Breast epithelium (tissue), 3 donors: ENCODE results near the gene HSD17B10.

Experiments used
- POLR2A ChIP-seq: fragments of 450-650 bp; IDR thresholded peaks from one replicate; pipeline ENCODE4 v1.6.1; 2016; ENCODE audit warnings: antibody characterized with exemption, mild to moderate bottlenecking, moderate library complexity
- POLR2AphosphoS5 ChIP-seq, 3 donors: sonication (generic); formaldehyde crosslinking; IDR thresholded peaks; one replicate each; pipeline ENCODE4 v1.6.1; 2017; ENCODE audit warnings: antibody characterized with exemption in 3 of 3
- TF ChIP-seq, protein P1 (sequence below), 3 donors: fragments of 450-650 bp; IDR thresholded peaks; one replicate each; pipeline ENCODE4 v1.5.1; 2016 to 2017; ENCODE audit warnings: antibody characterized with exemption in 3 of 3, mild to moderate bottlenecking in 3 of 3, moderate library complexity in 3 of 3

DNA sequence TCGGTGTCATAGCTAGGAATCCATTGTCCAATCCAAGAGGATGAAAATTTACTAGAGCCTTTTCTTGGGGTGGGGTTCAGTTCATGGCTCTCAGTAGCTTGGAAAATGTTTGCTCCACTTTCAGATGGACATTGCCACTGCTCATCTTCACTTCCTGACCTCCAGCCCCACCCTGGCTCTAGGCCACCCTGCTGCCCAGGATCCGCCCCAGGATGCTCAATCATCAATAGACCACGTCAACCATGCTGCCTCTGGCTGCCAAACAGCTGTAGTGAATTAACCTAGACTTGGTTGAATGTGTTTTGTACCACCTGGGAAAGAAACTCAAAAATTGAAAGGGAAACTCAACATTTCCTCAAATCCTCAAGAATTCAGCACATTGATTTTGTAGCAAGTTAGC, 37.2 kb upstream of the HSD17B10 start:
- TF ChIP-seq POLR2A: no peak
- TF ChIP-seq, protein P1, sequence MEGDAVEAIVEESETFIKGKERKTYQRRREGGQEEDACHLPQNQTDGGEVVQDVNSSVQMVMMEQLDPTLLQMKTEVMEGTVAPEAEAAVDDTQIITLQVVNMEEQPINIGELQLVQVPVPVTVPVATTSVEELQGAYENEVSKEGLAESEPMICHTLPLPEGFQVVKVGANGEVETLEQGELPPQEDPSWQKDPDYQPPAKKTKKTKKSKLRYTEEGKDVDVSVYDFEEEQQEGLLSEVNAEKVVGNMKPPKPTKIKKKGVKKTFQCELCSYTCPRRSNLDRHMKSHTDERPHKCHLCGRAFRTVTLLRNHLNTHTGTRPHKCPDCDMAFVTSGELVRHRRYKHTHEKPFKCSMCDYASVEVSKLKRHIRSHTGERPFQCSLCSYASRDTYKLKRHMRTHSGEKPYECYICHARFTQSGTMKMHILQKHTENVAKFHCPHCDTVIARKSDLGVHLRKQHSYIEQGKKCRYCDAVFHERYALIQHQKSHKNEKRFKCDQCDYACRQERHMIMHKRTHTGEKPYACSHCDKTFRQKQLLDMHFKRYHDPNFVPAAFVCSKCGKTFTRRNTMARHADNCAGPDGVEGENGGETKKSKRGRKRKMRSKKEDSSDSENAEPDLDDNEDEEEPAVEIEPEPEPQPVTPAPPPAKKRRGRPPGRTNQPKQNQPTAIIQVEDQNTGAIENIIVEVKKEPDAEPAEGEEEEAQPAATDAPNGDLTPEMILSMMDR (IDR thresholded peaks at IDR 0.05): no peak
- no peak for TF ChIP-seq POLR2AphosphoS5 (IDR thresholded peaks at IDR 0.05)
